Breast epithelium (tissue), 4 donors: Measurements from ENCODE around the gene MACROD2. TPM values are rescaled to one million over a fixed set of nuclear protein-coding genes. Genes with fewer than 3 reads are reported as not detected.

ENCODE experiments used
- DNase-seq, 2 donors: peaks; one replicate each; pipeline ENCODE4 v3.0.0-alpha.2; 2019; ENCODE audit warnings: low spot score in 2 of 2
- H3K27ac ChIP-seq, 2 donors: fragments of 200-600 bp; sonication (generic) in 1 of 2; one replicate each; pipeline ENCODE4 v1.5.1; 2016 to 2019; ENCODE audit warnings: mild to moderate bottlenecking in 1 of 2
- H3K27me3 ChIP-seq, 2 donors: fragments of 200-600 bp; sonication (generic) in 1 of 2; one replicate each; pipeline versions ENCODE4 v1.5.1 to v1.6.0; 2017 to 2019; ENCODE audit warnings: control low read depth in 1 of 2, mild to moderate bottlenecking in 1 of 2
- H3K36me3 ChIP-seq: fragments of 200-600 bp; one replicate; pipeline ENCODE4 v1.5.1; 2019
- H3K4me1 ChIP-seq, 2 donors: fragments of 200-600 bp; sonication (generic); one replicate each; pipeline ENCODE4 v1.5.1; 2016 to 2019; ENCODE audit warnings: control low read depth in 1 of 2
- H3K4me3 ChIP-seq, 3 donors: fragments of 200-600 bp; sonication (generic); 1 replicate in 2 of 3; 2 replicates in 1 of 3; pipeline ENCODE4 v1.5.1; 2016 to 2019; ENCODE audit warnings: mild to moderate bottlenecking in 3 of 3, moderate library complexity in 2 of 3
- H3K9me3 ChIP-seq, 2 donors: fragments of 200-600 bp; sonication (generic) in 1 of 2; one replicate each; pipeline ENCODE4 v1.5.1; 2016 to 2019; ENCODE audit warnings: control low read depth in 1 of 2
- CTCF ChIP-seq, 3 donors: fragments of 450-650 bp; IDR thresholded peaks; one replicate each; pipeline ENCODE4 v1.5.1; 2016 to 2017; ENCODE audit warnings: antibody characterized with exemption in 3 of 3, mild to moderate bottlenecking in 3 of 3, moderate library complexity in 3 of 3
- POLR2A ChIP-seq: fragments of 450-650 bp; IDR thresholded peaks from one replicate; pipeline ENCODE4 v1.6.1; 2016; ENCODE audit warnings: antibody characterized with exemption, mild to moderate bottlenecking, moderate library complexity
- POLR2AphosphoS5 ChIP-seq, 3 donors: sonication (generic); formaldehyde crosslinking; IDR thresholded peaks; one replicate each; pipeline ENCODE4 v1.6.1; 2017; ENCODE audit warnings: antibody characterized with exemption in 3 of 3
- intact Hi-C: fragments of 100-400 bp; cut with DNase I; formaldehyde crosslinking; loops from one replicate; pipeline ENCODE4 v1.15.1; 2023; ENCODE audit warnings: low total_unique reads
- total RNA-seq, 3 donors: library from RNA; depleted of rRNA; stranded (reverse); fragments of >200 nt; gene quantifications; one replicate each; pipeline ENCODE4 v1.1.0, GENCODE V29; 2016

MACROD2 gene
- total RNA-seq, 3 donors from 2014 or later: 6.7 to 26.8 (median 8.8) TPM

GRCh38 chr20:15682690-15683089 lies 1687.4 kb downstream of the MACROD2 start:
- Histone ChIP-seq H3K9me3 (no peaks in the 10 kb centered on the region), H3K27ac (no peak overlapping the region), H3K27me3 (no peaks in the 10 kb centered on the region), H3K4me1 (no peaks in the 10 kb centered on the region), H3K4me3 (no peak overlapping the region), H3K36me3 (no peaks in the 10 kb centered on the region)
- no peak for TF ChIP-seq POLR2A
- no peak for TF ChIP-seq POLR2AphosphoS5 (IDR thresholded peaks at IDR 0.05)
- no peak for DNase-seq
- intact Hi-C loops: no loop called here

- DNase-seq: no peak
- Histone ChIP-seq H3K27me3 (no peaks in the 10 kb centered on the region), H3K27ac (no peak overlapping the region), H3K4me1 (no peaks in the 10 kb centered on the region), H3K4me3 (no peak overlapping the region), H3K36me3 (no peaks in the 10 kb centered on the region), H3K9me3 (no peaks in the 10 kb centered on the region)
- TF ChIP-seq CTCF (IDR thresholded peaks at IDR 0.05): no peak
- TF ChIP-seq POLR2AphosphoS5 (IDR thresholded peaks at IDR 0.05): no peak
- no peak for TF ChIP-seq POLR2A
- intact Hi-C loops: no loop called here
Measured at GRCh38 chr20:15692570-15692969, 1697.3 kb downstream of the MACROD2 start.

GRCh38 chr20:15699431-15700146 lies 1704.3 kb downstream of the MACROD2 start:
- intact Hi-C loops: no loop called here
- DNase-seq: peak in 1 of 2 donors; percentile 24
- no peak for TF ChIP-seq POLR2AphosphoS5 (IDR thresholded peaks at IDR 0.05)
- TF ChIP-seq CTCF (IDR thresholded peaks at IDR 0.05): no peak
- no peak for TF ChIP-seq POLR2A
- no peak overlapping the region for H3K27ac ChIP-seq
- H3K9me3 ChIP-seq: no peaks in the 10 kb centered on the region
- H3K27me3 ChIP-seq: no peaks in the 10 kb centered on the region
- peak overlapping the region in 2 of 3 donors; percentile 37 to 54 for H3K4me3 ChIP-seq
- no peaks in the 10 kb centered on the region for H3K4me1 ChIP-seq
- no peaks in the 10 kb centered on the region for H3K36me3 ChIP-seq

GRCh38 chr20:15700147-15700765 lies 1704.9 kb downstream of the MACROD2 start:
- no peak for DNase-seq
- Histone ChIP-seq H3K27me3 (no peaks in the 10 kb centered on the region), H3K27ac (no peak overlapping the region), H3K4me1 (no peaks in the 10 kb centered on the region), H3K9me3 (no peaks in the 10 kb centered on the region), H3K4me3 (peak overlapping the region in 2 of 3 donors; percentile 37 to 54), H3K36me3 (no peaks in the 10 kb centered on the region)
- TF ChIP-seq POLR2A (no peak), CTCF (IDR thresholded peaks at IDR 0.05) (no peak), POLR2AphosphoS5 (IDR thresholded peaks at IDR 0.05) (no peak)
- intact Hi-C loops: no loop called here

GRCh38 chr20:15702161-15702560 lies 1706.8 kb downstream of the MACROD2 start:
- H3K9me3 ChIP-seq: no peaks in the 10 kb centered on the region
- no peak overlapping the region for H3K27ac ChIP-seq
- H3K4me3 ChIP-seq: no peak overlapping the region
- no peaks in the 10 kb centered on the region for H3K4me1 ChIP-seq
- H3K36me3 ChIP-seq: no peaks in the 10 kb centered on the region
- DNase-seq: no peak
- H3K27me3 ChIP-seq: no peaks in the 10 kb centered on the region
- TF ChIP-seq CTCF (IDR thresholded peaks at IDR 0.05) (no peak), POLR2A (no peak), POLR2AphosphoS5 (IDR thresholded peaks at IDR 0.05) (no peak)
- intact Hi-C loops: no loop called here
